PC-9 (cell line): ENCODE data around the gene HSPA1B. TPM values are rescaled to one million over a fixed set of nuclear protein-coding genes. Genes with fewer than 3 reads are reported as not detected.

ENCODE experiments used
- BruUV-seq: library from RNA; stranded (reverse); fragments of 400-500 nt; replicated peaks from 2 replicates; lab custom pipeline; 2021; lab: Mats Ljungman, UMichigan
- CTCF ChIA-PET: fragments of 300-600 bp; sonication (Branson Sonifier 250); formaldehyde crosslinking; loops from one replicate; lab custom pipeline; 2022; ENCODE audit warnings: antibody characterized with exemption; lab: Charles Lee
- POLR2A ChIA-PET: fragments of 300-600 bp; sonication (Branson Sonifier 250); formaldehyde crosslinking; loops from one replicate; lab custom pipeline; 2022; ENCODE audit warnings: antibody characterized with exemption; ENCODE audit not compliant: unreplicated experiment; lab: Charles Lee
- DNase-seq, 2 experiments: peaks; one replicate each; pipeline versions ENCODE4 v3.0.0 to v3.0.0-alpha.2; 2015 to 2022; ENCODE audit warnings: mixed read lengths in 1 of 2
- H2AFZ ChIP-seq: fragments of 200-600 bp; sonication (generic); 2 replicates; pipeline ENCODE4 v1.8.1; 2017; ENCODE audit warnings: antibody characterized with exemption
- H3F3A ChIP-seq: fragments of 200-600 bp; sonication (generic); 2 replicates; pipeline ENCODE4 v1.8.1; 2017; ENCODE audit warnings: antibody characterized with exemption, mild to moderate bottlenecking, low read depth; ENCODE audit not compliant: insufficient read depth
- H3K27ac ChIP-seq: fragments of 200-600 bp; sonication (generic); 2 replicates; pipeline ENCODE4 v1.6.1; 2016; ENCODE audit warnings: mixed run types
- H3K27me3 ChIP-seq: fragments of 200-600 bp; sonication (generic); 2 replicates; pipeline ENCODE4 v1.6.1; 2016; ENCODE audit warnings: low read depth, mixed run types; ENCODE audit not compliant: insufficient read depth
- H3K36me3 ChIP-seq: fragments of 200-600 bp; sonication (generic); 2 replicates; pipeline ENCODE4 v1.6.1; 2016; ENCODE audit warnings: low read depth, mixed run types
- H3K4me1 ChIP-seq: fragments of 200-600 bp; sonication (generic); replicated peaks from 2 replicates; pipeline ENCODE4 v1.6.1; 2016; ENCODE audit warnings: mixed run types; ENCODE audit not compliant: insufficient read depth
- H3K4me2 ChIP-seq: fragments of 200-600 bp; sonication (generic); 2 replicates; pipeline ENCODE4 v1.6.1; 2017; ENCODE audit warnings: mixed run types
- H3K4me3 ChIP-seq: fragments of 200-600 bp; sonication (generic); 2 replicates; pipeline ENCODE4 v1.6.1; 2016; ENCODE audit warnings: mixed run types
- H3K79me2 ChIP-seq: fragments of 200-600 bp; sonication (generic); 2 replicates; pipeline ENCODE4 v1.6.1; 2017; ENCODE audit warnings: low read depth, mixed run types
- H3K9me2 ChIP-seq: fragments of 200-600 bp; sonication (generic); 2 replicates; pipeline ENCODE4 v1.8.1; 2017; ENCODE audit warnings: mild to moderate bottlenecking; ENCODE audit not compliant: insufficient read depth
- H3K9me3 ChIP-seq: fragments of 200-600 bp; sonication (generic); 2 replicates; pipeline ENCODE4 v1.8.1; 2016; ENCODE audit warnings: low read depth; ENCODE audit not compliant: insufficient read depth
- H4K20me1 ChIP-seq: fragments of 200-600 bp; sonication (generic); 2 replicates; pipeline ENCODE4 v1.8.1; 2017; ENCODE audit not compliant: insufficient read depth
- CTCF ChIP-seq: fragments of 200-600 bp; sonication (generic); conservative IDR thresholded peaks from 2 replicates; pipeline ENCODE4 v1.6.1; 2017; ENCODE audit warnings: mixed run types, antibody characterized with exemption, mild to moderate bottlenecking, moderate library complexity
- EZH2 ChIP-seq: fragments of 200-600 bp; sonication (generic); IDR thresholded peaks from 2 replicates; pipeline ENCODE4 v1.8.0; 2017; ENCODE audit warnings: antibody characterized with exemption, low read depth
- intact Hi-C: fragments of 100-400 bp; cut with micrococcal nuclease; formaldehyde crosslinking; loops from one replicate; pipeline ENCODE4 v1.10.0; 2022; ENCODE audit not compliant: unreplicated experiment
- total RNA-seq: library from RNA; stranded (reverse); gene quantifications from 2 replicates; pipeline ENCODE4 v1.2.3, GENCODE V29; 2021

HSPA1B gene
- total RNA-seq, 1 experiment from 2014 or later = 334 TPM

GRCh38 chr6:31785475-31785874 lies 42.1 kb upstream of the HSPA1B start:
- H2AFZ ChIP-seq = no peak overlapping the region
- peaks cover 14% of the 10 kb centered on the region for H3F3A ChIP-seq
- H3K9me2 ChIP-seq = no peaks in the 10 kb centered on the region
- peaks cover 26% of the 10 kb centered on the region for H3K36me3 ChIP-seq
- H3K79me2 ChIP-seq = peaks cover 7% of the 10 kb centered on the region; the same call in 1 of the 2 replicates
- H3K4me2 ChIP-seq = no peak overlapping the region
- no peaks in the 10 kb centered on the region; the same call in 1 of the 2 replicates for H4K20me1 ChIP-seq
- H3K4me1 ChIP-seq = no peaks in the 10 kb centered on the region
- DNase-seq = no peak
- CTCF ChIA-PET = no interaction called here
- H3K27ac ChIP-seq = no peak overlapping the region
- TF ChIP-seq EZH2 = no peak
- no peak for TF ChIP-seq CTCF
- no TSS peak for BruUV-seq
- POLR2A ChIA-PET = no interaction called here
- H3K27me3 ChIP-seq = no peaks in the 10 kb centered on the region
- intact Hi-C loops = no loop called here
- H3K9me3 ChIP-seq = no peaks in the 10 kb centered on the region
- no peak overlapping the region for H3K4me3 ChIP-seq

- peak overlapping the region; percentile 86; the same call in 1 of the 2 replicates for H3K4me3 ChIP-seq
- H3K4me2 ChIP-seq = peak overlapping the region; percentile 96
- no peaks in the 10 kb centered on the region; the same call in 1 of the 2 replicates for H4K20me1 ChIP-seq
- TF ChIP-seq EZH2 (no peak), CTCF (peak; percentile 60; the same call in 1 of the 2 replicates)
- H3K9me3 ChIP-seq = no peaks in the 10 kb centered on the region
- BruUV-seq = no TSS peak
- no peak for DNase-seq
- H3K27ac ChIP-seq = no peak overlapping the region
- H3F3A ChIP-seq = peaks cover 50% of the 10 kb centered on the region
- H3K36me3 ChIP-seq = peaks cover 15% of the 10 kb centered on the region
- intact Hi-C loops = loop anchor here (1.0 to 2.0 kb wide), 3 partner anchors 39 to 71 kb away; partner anchors contain the start of gene NEU1
- H3K27me3 ChIP-seq = no peaks in the 10 kb centered on the region
- ChIA-PET CTCF (interaction anchor here (0.5 kb wide), 1 partner anchor 9 kb away, joined by 3 read pairs; no protein-coding TSS in a partner anchor), POLR2A (interaction anchor here (0.6 kb wide), 2 partner anchors 14 to 995 kb away, joined by 3 to 6 read pairs; partner anchors contain the start of gene VWA7)
- H2AFZ ChIP-seq = no peak overlapping the region
- H3K4me1 ChIP-seq = peaks cover 28% of the 10 kb centered on the region
- no peaks in the 10 kb centered on the region for H3K9me2 ChIP-seq
- H3K79me2 ChIP-seq = peaks cover 52% of the 10 kb centered on the region
Measured at GRCh38 chr6:31791324-31792089, 36.0 kb upstream of the HSPA1B start.

GRCh38 chr6:31792090-31792374 lies 35.5 kb upstream of the HSPA1B start:
- Histone ChIP-seq H3K27me3 (no peaks in the 10 kb centered on the region), H3K9me2 (no peaks in the 10 kb centered on the region), H3K27ac (peak overlapping the region; percentile 78), H3K4me3 (peak overlapping the region; percentile 86), H3K4me2 (peak overlapping the region; percentile 96), H3K4me1 (peaks cover 28% of the 10 kb centered on the region), H3K36me3 (peaks cover 15% of the 10 kb centered on the region), H2AFZ (no peak overlapping the region), H4K20me1 (no peaks in the 10 kb centered on the region; the same call in 1 of the 2 replicates), H3F3A (peaks cover 56% of the 10 kb centered on the region), H3K79me2 (peaks cover 52% of the 10 kb centered on the region), H3K9me3 (no peaks in the 10 kb centered on the region)
- TF ChIP-seq EZH2 = no peak
- TF ChIP-seq CTCF = no peak
- DNase-seq = no peak
- ChIA-PET CTCF (no interaction called here), POLR2A (interaction anchor here (0.6 to 0.7 kb wide), 2 partner anchors 45 to 994 kb away, joined by 4 to 6 read pairs; no protein-coding TSS in a partner anchor)
- intact Hi-C loops = loop anchor here (1.0 to 2.0 kb wide), 3 partner anchors 38 to 71 kb away; partner anchors contain the start of gene NEU1
- no TSS peak for BruUV-seq
